Caki2 (cell line): ENCODE measurements around the gene GPR68. TPM values are rescaled to one million over a fixed set of nuclear protein-coding genes. Genes with fewer than 3 reads are reported as not detected.

Experiments
- total RNA-seq: library from RNA; depleted of rRNA; stranded (reverse); fragments of >200 nt; shearing (Covaris generic); gene quantifications from 2 replicates; pipeline ENCODE4 v1.2.3, GENCODE V29; 2014; ENCODE audit warnings: low replicate concordance; rRNA removed

The GPR68 gene
- total RNA-seq, 1 experiment from 2014 or later = not detected

Other genes with a start within 250 kb of the GPR68 start
- gene RPS6KA5, start 184.1 kb downstream of the GPR68 start, total RNA-seq = 4.0 and 5.2 TPM in 2 replicates
- gene DGLUCY, start 130.6 kb downstream of the GPR68 start, total RNA-seq = 15.5 and 25.5 TPM in 2 replicates
- 1.2 and 2.0 TPM in 2 replicates for gene CCDC88C, start 173.1 kb upstream of the GPR68 start, total RNA-seq